Ovary (tissue), 3 donors: ENCODE measurements around the gene ADAMTS6.

ENCODE experiments used
- EP300 ChIP-seq: sonication (generic); formaldehyde crosslinking; IDR thresholded peaks from one replicate; pipeline ENCODE4 v1.6.1; 2017; ENCODE audit warnings: antibody characterized with exemption
- POLR2A ChIP-seq: fragments of 450-650 bp; IDR thresholded peaks from one replicate; pipeline ENCODE4 v1.6.1; 2017; ENCODE audit warnings: antibody characterized with exemption, mild to moderate bottlenecking, moderate library complexity
- TF ChIP-seq, protein P1 (sequence below), 3 donors: fragments of 450-650 bp in 2 of 3; fragments of 200-600 bp in 1 of 3; IDR thresholded peaks; one replicate each; pipeline versions ENCODE4 v1.5.1 to v1.8.0; 2016 to 2022; ENCODE audit warnings: antibody characterized with exemption in 3 of 3, mild to moderate bottlenecking in 1 of 3
- donor health status: DM: no; HTN: no; CAD: no.

DNA sequence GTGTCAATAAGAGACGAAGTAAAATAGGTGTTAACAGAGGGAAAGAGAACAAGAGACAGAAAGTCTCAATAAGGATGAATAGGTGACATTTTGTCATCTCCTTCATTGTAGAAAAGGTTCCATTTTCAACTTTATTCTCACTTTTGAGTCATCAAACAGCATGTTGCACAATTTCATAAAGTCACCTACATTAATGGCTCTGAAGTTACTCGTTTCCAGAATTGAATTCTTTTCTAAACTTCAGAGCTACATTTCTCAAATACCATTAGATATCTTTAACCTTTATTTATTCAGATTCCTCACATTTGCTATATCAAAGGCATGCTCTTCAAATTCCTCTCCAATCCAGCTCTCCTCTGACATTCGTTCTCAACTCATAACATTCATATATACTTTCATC, 13.1 kb downstream of the ADAMTS6 start:
- TF ChIP-seq, protein P1, sequence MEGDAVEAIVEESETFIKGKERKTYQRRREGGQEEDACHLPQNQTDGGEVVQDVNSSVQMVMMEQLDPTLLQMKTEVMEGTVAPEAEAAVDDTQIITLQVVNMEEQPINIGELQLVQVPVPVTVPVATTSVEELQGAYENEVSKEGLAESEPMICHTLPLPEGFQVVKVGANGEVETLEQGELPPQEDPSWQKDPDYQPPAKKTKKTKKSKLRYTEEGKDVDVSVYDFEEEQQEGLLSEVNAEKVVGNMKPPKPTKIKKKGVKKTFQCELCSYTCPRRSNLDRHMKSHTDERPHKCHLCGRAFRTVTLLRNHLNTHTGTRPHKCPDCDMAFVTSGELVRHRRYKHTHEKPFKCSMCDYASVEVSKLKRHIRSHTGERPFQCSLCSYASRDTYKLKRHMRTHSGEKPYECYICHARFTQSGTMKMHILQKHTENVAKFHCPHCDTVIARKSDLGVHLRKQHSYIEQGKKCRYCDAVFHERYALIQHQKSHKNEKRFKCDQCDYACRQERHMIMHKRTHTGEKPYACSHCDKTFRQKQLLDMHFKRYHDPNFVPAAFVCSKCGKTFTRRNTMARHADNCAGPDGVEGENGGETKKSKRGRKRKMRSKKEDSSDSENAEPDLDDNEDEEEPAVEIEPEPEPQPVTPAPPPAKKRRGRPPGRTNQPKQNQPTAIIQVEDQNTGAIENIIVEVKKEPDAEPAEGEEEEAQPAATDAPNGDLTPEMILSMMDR (IDR thresholded peaks at IDR 0.05), result no peak
- no peak for TF ChIP-seq POLR2A
- TF ChIP-seq EP300, result no peak
